Activated CD4-positive, alpha-beta T cell treated with anti-CD3 and anti-CD28 coated beads, Interleukin-10, Interleukin-2, amounts not matched to agents 100 ng/mL and 50 ng/mL, durations not matched to agents 16 hours and 8 hours (primary cell): ENCODE data around the gene TAC4.
A peak's percentile ranks its signal among the peaks of the same experiment; 100 is the strongest.

Experiments
- DNase-seq: peaks from one replicate; pipeline ENCODE4 v3.0.0-alpha.2; 2020

Gene TAC4, protein sequence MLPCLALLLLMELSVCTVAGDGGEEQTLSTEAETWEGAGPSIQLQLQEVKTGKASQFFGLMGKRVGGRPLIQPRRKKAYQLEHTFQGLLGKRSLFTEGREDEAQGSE

DNA sequence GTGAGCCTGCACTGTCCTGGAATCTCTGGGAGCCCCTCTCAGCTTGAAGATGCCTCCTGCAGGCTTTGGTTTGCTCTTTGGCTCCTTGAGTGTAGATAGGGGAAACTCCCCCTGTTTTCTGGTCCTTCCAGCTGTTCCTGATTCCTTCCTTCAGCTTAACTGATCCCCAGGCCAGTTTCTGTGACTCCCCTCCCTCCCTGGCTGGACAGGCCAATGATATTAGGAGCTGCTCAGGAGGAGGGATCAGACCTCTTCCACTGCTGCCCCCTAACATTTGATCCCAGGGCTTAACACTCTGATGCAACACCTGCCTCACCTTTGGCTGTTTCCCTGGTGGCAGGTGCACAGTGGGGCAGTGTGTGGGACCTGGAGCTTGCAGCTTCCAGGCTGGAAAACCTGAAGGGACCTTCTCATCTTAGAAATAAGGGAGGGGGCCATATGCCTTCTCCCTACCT is at the start of gene TAC4:
Gene TAC4 (minus strand): TSS at position 51 of the 455 bp plus-strand sequence. CDS start 52 bp downstream, outside the sequence.
- DNase-seq = no peak

GRCh38 chr17:49896860-49897259 is 49.0 kb upstream of the TAC4 start:
- no peak for DNase-seq

- no peak for DNase-seq
Measured at GRCh38 chr17:49896222-49896621, 48.4 kb upstream of the TAC4 start.

GRCh38 chr17:49895812-49896211 is 47.9 kb upstream of the TAC4 start:
- DNase-seq = no peak

- no peak for DNase-seq
Measured at GRCh38 chr17:49894761-49895160, 46.9 kb upstream of the TAC4 start.

GRCh38 chr17:49891694-49892389 is 44.0 kb upstream of the TAC4 start:
- DNase-seq = no peak

DNA sequence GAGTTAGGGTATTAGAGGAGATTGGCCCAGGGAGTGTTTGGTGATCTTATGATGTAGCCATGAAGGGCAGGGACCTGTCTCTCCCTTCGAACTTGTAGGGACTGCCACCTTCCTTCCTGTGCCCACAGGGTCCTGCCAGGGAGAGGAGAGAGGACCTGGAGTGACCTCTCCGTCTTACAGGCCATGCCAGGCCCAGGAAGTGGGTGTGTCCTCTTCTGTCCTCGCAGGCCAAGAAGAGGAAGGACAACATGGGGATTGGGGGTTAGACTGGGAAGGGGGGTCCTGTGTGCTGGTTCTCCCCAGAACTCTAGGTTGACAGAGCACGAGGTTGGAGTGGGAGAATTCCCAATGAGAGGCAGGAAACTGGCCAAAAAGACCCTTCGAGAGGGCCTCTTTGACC is 43.4 kb upstream of the TAC4 start:
- no peak for DNase-seq

DNA sequence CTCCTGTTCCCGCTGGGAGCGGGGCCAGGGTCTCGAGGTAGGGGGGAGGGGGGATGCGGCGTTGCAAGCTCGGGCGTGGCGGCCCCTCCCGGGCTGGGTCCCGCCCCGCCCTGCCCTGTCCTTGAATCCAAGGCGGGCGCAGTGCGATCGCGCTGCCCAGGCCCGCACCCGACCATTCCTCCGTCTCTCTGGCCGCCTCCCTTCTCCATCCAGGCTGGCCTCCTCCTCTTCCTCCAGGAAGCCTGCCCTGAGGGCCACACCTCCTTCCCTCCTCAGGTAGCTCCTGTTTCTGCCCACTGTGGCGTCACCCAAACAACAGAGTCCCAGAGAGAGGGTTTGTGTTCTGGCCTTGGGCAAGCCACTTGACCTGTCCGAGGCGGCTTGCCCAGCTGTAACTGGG is 43.0 kb upstream of the TAC4 start:
- DNase-seq = no peak

DNA sequence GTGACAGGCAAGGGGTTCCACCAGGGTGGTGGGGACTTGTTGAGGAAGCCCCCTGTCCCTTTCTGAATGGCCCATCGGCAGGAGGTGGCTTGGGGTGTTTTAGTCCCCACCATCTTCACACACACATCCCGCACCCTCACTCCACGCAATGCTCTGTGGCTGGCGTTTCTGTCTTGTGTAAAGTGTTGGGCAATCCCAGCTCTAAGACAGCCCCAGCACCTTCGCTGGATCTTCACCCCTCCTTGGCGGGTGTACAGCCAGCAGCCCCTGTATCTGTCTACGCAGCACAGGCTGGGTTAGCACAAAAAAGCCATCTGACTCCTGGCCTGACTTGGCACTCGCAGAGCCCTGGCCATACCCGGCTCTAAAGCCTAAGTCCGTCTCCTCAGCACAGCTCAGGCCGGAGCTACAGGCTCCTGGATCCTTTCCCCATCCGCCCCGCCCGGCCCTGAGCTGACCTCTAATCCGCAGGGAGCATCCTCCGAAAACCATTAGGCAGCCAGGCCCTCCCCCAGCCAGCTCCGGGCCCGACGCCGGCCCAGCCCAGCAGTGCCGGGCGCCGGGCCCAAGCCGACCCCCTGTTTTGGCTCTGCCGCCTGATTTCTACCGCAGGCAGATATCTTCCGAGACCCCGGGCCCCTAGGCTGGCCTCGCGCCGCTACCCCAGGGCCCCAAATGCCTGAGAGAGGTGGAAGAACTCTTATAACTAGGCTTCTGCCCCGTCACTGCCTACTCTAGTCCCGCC is 42.4 kb upstream of the TAC4 start:
- DNase-seq = no peak

GRCh38 chr17:49889500-49889899 is 41.6 kb upstream of the TAC4 start:
- DNase-seq = no peak

DNA sequence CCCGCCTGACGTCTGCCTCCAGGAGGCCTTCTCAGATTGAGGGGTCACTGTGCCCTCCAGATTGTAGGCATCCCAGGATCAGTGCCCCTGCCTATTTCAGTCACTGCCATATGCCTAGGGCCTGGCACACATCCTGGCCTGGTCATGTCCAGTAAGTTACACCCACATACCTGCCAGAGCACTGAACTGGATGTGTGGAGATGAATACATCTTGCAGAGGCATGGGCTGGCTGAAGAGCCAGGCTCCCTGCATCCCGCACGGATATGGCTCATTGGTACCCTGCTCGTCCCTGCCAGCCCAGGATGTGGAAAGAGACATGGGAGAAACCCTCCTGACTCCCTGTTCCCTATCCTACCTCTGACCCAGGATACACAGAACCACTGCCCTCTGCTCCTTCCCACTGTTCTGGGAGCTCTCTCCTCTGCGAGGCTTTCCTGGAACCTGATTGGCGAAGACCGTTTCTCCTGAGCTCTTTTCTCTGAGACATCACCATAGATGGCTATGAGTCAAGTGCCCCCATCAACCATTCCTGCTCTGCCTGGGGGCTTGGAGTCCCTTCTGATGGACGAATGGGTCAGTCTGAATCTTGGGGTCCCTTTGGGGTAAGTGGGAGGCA is 40.0 kb upstream of the TAC4 start:
- DNase-seq = no peak

DNA sequence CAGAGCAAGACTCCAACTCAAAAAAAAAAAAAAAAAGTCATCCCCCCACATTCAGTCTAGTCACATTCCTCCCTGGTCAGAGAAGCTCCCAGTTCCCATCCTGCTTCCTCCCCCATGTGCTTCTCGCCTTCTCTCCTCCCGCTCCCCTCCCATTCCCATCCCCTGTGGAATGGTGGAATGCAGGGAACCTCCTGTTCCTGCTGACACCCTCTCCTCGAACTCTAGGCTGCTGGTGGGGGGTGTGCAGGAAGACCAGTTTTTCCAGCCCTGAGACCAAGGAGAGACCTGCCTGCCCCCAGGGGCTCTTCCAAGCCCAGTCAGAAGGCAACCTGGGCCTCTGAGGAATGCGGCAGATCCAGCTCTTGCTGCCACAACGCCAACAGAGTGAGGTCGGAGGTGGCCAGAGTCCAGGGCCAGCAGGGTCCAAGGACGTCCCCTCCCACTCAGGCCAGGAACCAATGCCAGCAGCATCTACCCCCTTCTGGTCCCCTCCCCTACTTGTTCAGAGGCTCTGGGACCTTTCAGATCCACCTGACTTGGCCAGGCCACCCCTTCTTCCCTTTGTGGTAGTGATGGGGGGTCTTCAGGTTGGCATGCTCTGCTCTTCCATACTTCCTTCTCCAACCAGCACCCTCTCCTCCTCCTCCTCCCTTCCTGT is 39.3 kb upstream of the TAC4 start:
- DNase-seq = no peak

DNA sequence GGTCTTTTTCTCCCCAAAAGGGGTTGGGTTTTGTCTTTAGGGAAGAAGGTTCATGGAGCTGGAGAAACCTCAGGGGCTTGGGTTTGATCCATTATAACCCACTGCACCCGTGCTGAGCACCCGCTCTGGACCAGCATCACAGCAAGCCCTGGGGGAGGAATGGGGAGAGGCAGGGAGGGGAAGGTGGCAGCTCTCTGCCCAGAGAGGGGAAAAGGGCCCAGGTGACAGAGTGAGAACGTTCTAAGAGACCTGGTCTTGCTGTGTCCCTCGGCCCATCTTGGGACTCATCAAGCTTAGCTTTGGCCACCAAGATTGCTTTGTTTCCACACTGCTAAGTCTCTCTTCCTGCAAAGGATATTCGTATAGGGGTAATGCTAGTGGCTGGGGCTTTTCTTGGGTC is 38.2 kb upstream of the TAC4 start:
- no peak for DNase-seq

DNA sequence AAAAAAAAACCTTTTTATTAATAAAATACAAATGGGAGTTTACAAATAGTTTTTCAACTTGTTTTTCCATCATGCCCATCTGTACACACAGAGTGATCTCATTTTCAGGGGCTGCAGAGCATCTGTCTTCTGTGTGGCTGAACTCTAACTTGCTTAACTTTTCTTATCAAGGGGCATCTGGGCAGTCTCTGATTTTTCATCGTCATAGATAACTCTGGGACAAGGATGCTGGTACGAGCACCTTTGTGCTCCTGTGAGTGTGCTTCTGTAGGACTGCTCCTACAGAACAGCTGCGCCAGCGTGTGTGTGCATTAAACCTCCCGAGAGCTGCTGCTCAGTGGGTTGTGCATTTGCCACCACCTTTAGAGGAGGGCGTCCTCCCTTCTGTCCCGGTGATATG is 34.6 kb upstream of the TAC4 start:
- DNase-seq = no peak

DNA sequence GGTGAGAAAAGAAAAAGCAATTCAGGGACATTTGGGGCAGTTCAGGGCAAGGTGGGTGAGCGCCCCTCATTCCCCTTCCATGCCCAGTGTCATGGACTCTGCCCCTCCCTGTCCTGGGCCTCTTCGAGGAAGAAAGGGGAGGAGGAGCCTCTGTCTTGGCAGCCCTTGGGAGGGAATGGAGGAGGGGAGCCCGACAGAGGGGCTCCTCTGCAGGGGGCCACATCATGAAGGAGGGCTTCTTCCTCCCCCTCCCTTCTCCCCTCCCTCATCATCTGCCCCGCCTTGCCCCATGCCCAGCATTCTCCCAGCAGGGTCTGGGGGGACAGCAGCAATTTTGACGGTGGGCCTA is 33.2 kb upstream of the TAC4 start:
- no peak for DNase-seq

- peak; percentile 80 for DNase-seq
Measured at GRCh38 chr17:49880291-49881053, 32.6 kb upstream of the TAC4 start.

DNA sequence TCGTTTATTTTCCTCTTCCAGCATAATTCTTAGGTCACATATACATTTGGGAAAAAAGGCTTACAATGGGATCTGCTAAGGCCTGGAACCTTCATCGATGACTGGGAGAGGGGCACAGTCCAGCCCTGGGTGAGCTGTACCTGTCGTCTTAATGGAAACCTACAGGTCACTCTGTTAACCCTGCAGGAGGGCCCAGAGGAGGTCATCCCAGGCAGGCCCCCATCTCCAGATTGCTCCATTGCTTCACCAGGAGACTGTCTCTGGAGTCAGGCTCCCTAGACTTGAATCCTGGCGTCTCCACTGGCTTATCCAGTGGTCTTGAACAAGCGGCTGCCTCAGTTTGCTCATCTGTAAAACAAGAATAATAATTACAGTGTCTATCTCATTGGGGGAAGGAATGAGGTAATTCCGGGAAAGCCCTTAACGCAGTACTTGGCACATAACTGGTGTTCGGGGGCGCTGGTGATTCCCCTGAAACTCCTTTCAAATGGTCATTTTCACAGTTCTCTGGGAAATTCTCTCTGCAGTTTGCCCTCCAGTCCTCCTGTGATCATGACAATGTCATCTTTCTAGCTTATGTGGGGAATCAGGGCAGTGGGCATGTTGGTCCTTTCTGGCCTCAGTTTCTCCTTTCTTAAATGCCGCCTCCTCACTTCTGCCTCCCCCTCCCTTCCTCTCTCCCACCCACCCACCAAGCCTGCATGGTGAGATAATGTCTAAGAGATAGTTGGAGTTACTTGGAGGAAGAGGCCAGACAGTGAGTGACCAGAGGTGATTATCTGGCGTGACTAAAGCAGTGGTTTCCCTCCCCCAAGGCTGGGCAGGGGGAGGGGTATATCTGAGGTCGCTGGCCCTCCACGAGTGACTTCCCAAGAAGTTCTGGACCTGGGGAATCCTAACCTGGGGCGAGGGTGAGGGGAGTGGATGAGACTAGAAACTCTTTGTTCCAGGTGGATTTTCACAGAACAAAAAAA is 31.3 kb upstream of the TAC4 start:
- DNase-seq = no peak

DNA sequence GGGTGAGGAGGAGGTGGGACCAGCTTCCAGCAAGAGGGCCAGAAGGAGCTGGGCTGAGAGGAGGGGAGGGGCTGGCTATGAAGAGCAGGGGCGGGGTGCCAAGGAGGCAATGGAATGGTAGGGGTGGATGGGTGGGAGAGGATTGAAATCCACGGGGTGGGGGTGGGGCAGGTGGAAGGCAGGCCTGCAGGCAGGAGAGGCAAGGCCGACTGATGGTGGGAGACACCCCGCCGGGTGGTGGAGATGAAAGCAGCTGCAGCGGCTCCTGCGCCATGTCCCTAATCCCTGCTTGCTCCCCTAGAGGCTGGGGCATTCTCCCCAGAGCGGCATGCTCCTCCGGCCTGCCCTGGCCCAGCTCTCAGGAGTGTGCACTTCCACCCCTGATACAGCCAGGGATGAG is 27.8 kb upstream of the TAC4 start:
- DNase-seq = no peak

GRCh38 chr17:49874911-49875310 is 27.0 kb upstream of the TAC4 start:
- no peak for DNase-seq

GRCh38 chr17:49873926-49874325 is 26.1 kb upstream of the TAC4 start:
- DNase-seq = no peak

- no peak for DNase-seq
Measured at GRCh38 chr17:49873466-49873865, 25.6 kb upstream of the TAC4 start.
